ENCODE data around the gene GRM7.

GRM7 gene

GRCh38 chr3:7682822-7683229, 821.9 kb downstream of the GRM7 start:
- no peak for DNase-seq

DNA sequence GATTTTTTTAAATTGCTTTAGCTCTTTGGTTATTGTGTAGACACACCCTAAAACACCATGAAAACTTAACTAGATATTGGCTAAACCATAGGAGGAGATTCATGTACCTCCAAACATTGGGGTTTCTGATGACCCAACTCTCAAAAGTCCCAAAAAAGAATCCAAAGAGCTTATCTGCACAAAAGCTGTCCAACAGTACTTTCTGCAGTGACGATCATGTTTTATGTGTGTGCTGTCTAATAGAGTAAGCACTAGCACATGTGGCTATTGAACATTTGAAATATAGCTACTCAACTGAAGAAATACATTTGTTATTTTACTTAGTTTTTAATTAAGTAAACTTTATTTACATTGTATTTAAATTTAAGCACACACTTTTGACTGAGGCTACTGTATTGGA, 822.5 kb downstream of the GRM7 start:
- DNase-seq: no peak

GRCh38 chr3:7684182-7684715, 823.3 kb downstream of the GRM7 start:
- DNase-seq: no peak

GRCh38 chr3:7687428-7688147, 826.7 kb downstream of the GRM7 start:
- DNase-seq: no peak

DNA sequence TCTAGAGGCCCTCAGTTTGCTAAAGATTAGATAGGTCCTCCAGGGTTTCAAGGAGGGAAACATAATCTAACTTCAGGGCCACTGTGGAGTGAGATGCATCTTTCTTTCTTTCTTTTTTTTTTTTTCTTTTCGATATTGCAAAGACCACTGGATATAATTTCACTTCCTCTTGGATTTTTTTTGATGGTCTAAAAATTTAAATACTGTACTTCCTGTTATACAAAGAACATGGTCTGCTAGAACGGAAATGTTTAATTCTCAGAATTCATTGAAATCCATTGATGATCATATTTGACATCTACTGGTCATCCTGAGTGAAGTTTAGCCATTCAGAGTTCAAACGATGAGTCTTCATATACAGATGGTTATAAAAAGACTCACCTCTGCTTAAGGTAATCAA, 832.0 kb downstream of the GRM7 start:
- DNase-seq: no peak

GRCh38 chr3:7693976-7694375, 833.1 kb downstream of the GRM7 start:
- no peak for DNase-seq

- DNase-seq: no peak
Observed at GRCh38 chr3:7695049-7695448, 834.1 kb downstream of the GRM7 start.

DNA sequence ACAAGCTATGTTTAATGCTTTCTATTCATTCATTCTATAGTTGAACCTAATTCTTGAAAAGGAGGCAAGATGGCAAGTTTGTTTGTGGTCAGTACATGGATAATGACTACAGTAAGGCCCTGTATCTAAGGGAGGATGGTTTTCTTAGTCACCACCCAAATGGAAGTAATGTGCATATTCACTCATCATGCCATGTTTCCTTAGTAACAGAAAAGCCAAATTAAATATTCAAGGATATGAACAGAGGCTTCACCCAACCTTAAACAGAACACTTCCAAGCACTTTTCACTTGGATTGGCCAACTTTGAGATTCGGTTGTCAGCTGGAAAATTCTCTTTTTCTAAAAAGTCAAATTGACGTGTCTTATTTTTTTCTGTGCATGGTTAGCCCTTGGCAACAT, 835.4 kb downstream of the GRM7 start:
- DNase-seq: no peak

- DNase-seq: no peak
Observed at GRCh38 chr3:7697548-7697947, 836.6 kb downstream of the GRM7 start.

GRCh38 chr3:7700539-7700938, 839.6 kb downstream of the GRM7 start:
- no peak for DNase-seq

GRCh38 chr3:7700977-7701376, 840.1 kb downstream of the GRM7 start:
- DNase-seq: no peak

DNA sequence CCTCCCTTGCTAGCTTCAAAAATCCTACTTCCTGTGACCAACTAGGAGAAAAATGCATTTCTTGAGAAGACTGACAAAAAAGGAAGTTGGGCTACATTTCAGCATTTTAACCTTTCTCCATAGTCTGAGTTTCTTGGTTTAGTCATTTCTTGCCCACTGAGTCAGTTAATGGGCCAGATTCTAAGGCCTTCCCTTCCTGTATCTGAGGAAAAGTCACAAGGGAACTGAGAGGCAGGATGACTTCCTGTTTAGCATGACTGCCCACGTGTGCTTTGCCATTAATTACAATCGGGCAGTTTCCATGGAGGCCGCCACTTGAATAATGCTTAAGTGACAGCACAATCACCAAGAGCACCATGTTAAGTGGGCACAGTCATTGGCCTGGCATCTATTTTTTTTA, 846.3 kb downstream of the GRM7 start:
- no peak for DNase-seq

DNA sequence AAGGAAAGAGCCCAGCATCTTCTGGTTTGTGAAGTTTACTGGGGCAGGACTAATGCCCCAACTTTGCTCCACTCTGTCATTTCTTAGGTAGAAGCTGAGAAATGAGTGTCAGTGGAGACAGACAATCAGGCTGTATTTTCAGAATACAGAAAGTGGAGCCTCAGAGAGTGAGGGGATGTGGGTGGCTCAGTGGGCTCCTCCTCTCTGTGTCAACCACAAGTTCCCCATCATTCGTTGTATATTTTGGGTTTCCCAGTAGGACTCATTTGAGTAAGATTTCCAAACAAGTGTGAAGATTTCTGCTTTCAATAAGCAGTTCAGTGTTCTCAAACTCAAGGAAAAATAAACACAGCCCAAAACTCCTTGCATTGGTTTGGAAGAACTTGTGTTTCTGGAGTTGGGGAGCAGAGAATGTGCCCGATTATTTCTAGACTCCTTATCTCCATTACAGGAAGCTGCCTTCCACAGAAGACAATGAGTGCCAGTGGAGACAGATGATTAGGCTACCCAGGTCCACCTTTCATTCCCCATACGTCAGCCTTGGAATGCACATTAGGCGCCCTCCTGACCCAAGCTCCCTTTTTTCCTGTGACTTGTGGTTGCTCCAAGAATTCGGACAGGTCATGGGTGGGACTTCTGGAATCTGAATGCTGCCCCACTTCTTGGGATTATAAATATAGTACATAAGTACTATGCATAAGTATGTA, 848.6 kb downstream of the GRM7 start:
- DNase-seq: no peak

GRCh38 chr3:7710284-7710683, 849.4 kb downstream of the GRM7 start:
- DNase-seq: no peak

DNA sequence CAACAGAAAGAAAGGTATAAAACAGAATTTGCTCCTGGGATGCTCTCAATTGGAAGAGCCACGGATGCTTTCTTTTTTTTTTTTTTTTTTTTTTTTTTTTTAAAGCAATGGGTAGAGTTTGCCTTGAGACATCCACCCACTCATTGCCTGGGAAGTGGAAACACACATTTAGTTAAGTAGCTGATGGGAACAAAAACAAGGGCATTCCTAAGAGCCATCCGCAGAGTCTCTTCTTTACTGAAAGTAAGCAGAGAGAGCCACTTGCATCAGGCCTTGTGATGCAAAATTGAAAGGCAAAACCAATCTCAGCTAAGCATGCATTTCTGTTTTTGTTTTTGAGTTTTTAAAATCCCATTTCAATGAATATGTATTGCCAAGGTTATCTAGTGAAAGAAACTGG, 852.8 kb downstream of the GRM7 start:
- no peak for DNase-seq

GRCh38 chr3:7720649-7721297, 859.9 kb downstream of the GRM7 start:
- no peak for DNase-seq

DNA sequence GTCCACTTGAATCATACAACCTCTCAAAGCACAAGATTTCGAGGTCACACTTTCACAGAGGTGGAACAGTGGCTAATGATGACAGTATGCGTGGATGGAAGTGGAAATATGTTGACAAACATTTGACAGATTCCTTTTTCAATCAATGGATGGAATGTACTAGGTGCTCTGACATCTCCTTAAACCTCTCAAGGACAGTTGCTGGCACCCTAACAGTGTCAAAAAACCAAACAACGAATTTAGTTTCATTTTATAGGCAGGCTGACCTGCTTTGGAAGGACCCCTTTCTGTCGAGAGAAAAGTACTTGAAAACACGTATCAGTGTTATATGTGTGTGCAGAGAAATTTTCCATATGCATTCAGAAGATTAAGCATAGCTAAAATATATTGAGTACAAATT, 861.0 kb downstream of the GRM7 start:
- DNase-seq: no peak

GRCh38 chr3:7728566-7729519, 867.9 kb downstream of the GRM7 start:
- no peak for DNase-seq

DNA sequence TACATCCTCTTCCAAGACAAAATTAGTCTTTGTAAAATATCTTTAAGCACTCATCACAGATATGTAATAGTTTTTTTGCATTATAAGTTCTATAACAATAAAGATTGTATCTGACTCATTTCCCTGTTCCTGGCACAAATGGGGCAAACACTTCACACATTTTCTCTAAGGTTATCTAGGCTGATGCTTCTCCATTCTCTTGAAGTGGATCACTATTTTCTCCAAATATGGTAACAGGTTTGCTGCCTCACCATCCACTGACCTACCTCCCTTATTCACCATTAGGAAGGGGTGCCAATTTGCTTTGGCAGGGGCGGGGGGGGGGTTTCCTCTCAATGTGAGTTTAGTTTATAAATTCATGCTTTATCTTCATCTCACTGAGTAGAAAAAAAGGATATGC, 873.0 kb downstream of the GRM7 start:
- no peak for DNase-seq

- DNase-seq: no peak
Observed at GRCh38 chr3:7734456-7734855, 873.5 kb downstream of the GRM7 start.

GRCh38 chr3:7737263-7737662, 876.3 kb downstream of the GRM7 start:
- DNase-seq: no peak

DNA sequence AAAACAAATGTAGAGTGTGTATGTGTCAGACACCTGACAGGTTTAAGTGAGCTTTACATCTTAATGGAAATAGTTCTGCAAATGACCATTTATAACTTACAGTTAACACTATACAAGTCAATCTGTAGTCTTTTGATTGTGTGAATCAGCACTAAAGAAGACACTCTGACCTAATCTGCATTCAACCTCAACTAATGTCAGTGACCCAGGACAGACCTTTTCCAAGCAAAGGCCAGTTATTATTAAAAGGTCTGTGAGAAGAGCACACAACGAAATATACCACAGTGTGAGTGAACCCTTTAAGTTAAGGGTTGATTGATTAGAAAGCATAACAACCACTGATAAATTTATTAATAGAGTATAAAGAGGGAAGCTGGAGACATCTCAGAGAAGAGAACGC, 878.8 kb downstream of the GRM7 start:
- DNase-seq: no peak

GRCh38 chr3:7740458-7740857, 879.5 kb downstream of the GRM7 start:
- no peak for DNase-seq

Measured in activated CD8-positive, alpha-beta memory T cell treated with anti-CD3 and anti-CD28 coated beads for 24 hours (primary cell).